ENCODE results near the gene ZC3H7B. TPM values are rescaled to one million over a fixed set of nuclear protein-coding genes. Genes with fewer than 3 reads are reported as not detected.

The ZC3H7B gene
- total RNA-seq, 2 experiments from 2014 or later: 46.1 to 47.9 TPM

GRCh38 chr22:41403532-41404318 is 102.4 kb downstream of the ZC3H7B start:
- Mint-ChIP-seq H3K36me3 (ENCODE audit: low read depth) (no peaks in the 10 kb centered on the region), H3K4me1 (ENCODE audit: low read depth) (peaks cover 19% of the 10 kb centered on the region), H3K4me3 (no peak overlapping the region), H3K27me3 (no peaks in the 10 kb centered on the region), H3K27ac (no peak overlapping the region), H3K9me3 (no peaks in the 10 kb centered on the region)
- intact Hi-C loops (cut with micrococcal nuclease): loop anchor here (5.0 kb wide), 1 partner anchor 124 kb away; no protein-coding TSS in a partner anchor
- POLR2A ChIA-PET: interaction anchor here (1.1 to 2.9 kb wide), 8 partner anchors 40 to 122 kb away, joined by 3 to 15 read pairs (median 6); partner anchors contain the start of genes ACO2, PHF5A and TOB2
- DNase-seq (peak; percentile 91), ATAC-seq (peak; percentile 96)
- CTCF ChIA-PET: interaction anchor here (0.6 to 8.9 kb wide), 50 partner anchors 11 to 646 kb away, joined by 3 to 106 read pairs (median 6); partner anchors contain the start of genes ACO2, PHF5A, RANGAP1 and TEF
- TF ChIP-seq, protein P1, sequence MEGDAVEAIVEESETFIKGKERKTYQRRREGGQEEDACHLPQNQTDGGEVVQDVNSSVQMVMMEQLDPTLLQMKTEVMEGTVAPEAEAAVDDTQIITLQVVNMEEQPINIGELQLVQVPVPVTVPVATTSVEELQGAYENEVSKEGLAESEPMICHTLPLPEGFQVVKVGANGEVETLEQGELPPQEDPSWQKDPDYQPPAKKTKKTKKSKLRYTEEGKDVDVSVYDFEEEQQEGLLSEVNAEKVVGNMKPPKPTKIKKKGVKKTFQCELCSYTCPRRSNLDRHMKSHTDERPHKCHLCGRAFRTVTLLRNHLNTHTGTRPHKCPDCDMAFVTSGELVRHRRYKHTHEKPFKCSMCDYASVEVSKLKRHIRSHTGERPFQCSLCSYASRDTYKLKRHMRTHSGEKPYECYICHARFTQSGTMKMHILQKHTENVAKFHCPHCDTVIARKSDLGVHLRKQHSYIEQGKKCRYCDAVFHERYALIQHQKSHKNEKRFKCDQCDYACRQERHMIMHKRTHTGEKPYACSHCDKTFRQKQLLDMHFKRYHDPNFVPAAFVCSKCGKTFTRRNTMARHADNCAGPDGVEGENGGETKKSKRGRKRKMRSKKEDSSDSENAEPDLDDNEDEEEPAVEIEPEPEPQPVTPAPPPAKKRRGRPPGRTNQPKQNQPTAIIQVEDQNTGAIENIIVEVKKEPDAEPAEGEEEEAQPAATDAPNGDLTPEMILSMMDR (IDR thresholded peaks at IDR 0.05): peak; percentile 91

GRCh38 chr22:41405588-41405987 is 104.3 kb downstream of the ZC3H7B start:
- POLR2A ChIA-PET: interaction anchor here (0.6 to 2.7 kb wide), 5 partner anchors 25 to 312 kb away, joined by 3 to 8 read pairs (median 4); partner anchors contain the start of genes ACO2, PHF5A and TOB2
- intact Hi-C loops (cut with micrococcal nuclease): no loop called here

DNA sequence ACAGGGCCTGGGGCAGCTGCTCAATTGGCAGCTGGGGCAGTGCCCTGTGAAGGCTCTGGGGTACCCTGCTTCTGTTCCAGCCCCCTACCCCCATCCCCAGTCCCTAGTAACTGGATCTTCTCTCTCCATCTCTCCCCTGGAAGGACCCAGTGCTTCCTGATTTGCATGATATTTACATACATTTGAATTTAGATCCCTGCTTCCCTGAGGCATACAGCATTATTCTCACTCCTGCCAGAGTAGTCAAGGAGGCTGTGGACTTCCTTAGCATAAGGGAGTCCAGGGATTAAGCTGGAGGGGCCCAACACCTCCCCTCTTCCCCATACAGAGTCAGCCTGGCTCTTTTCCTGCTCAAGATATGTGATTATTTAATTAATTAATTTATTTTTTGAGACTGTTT is 105.1 kb downstream of the ZC3H7B start:
- CTCF ChIA-PET: interaction anchor here (0.9 to 2.6 kb wide), 2 partner anchors 111 to 120 kb away, joined by 3 to 11 read pairs; no protein-coding TSS in a partner anchor
- H3K27ac Mint-ChIP-seq: peak overlapping the region; percentile 71
- TF ChIP-seq, protein P1 (IDR thresholded peaks at IDR 0.05): no peak
- ATAC-seq: no peak
- intact Hi-C loops (cut with micrococcal nuclease): no loop called here
- no peaks in the 10 kb centered on the region for H3K27me3 Mint-ChIP-seq
- H3K36me3 Mint-ChIP-seq (ENCODE audit: low read depth): no peaks in the 10 kb centered on the region
- H3K4me3 Mint-ChIP-seq: no peak overlapping the region
- H3K4me1 Mint-ChIP-seq (ENCODE audit: low read depth): peaks cover 26% of the 10 kb centered on the region
- no peak for DNase-seq
- POLR2A ChIA-PET: interaction anchor here (0.7 kb wide), 1 partner anchor 71 kb away, joined by 3 read pairs; no protein-coding TSS in a partner anchor
- no peaks in the 10 kb centered on the region for H3K9me3 Mint-ChIP-seq

More at GRCh38 chr22:41405588-41405987, 104.3 kb downstream of the ZC3H7B start:
- TF ChIP-seq, protein P1 (IDR thresholded peaks at IDR 0.05): no peak
- Mint-ChIP-seq H3K4me1 (ENCODE audit: low read depth) (peaks cover 22% of the 10 kb centered on the region), H3K27ac (peak overlapping the region; percentile 90), H3K9me3 (no peaks in the 10 kb centered on the region), H3K27me3 (no peaks in the 10 kb centered on the region), H3K36me3 (ENCODE audit: low read depth) (no peaks in the 10 kb centered on the region), H3K4me3 (peak overlapping the region; percentile 46)
- ATAC-seq: peak; percentile 60
- CTCF ChIA-PET: interaction anchor here (0.6 to 8.9 kb wide), 7 partner anchors 13 to 127 kb away, joined by 3 to 106 read pairs (median 23); no protein-coding TSS in a partner anchor
- peak; percentile 74 for DNase-seq

DNA sequence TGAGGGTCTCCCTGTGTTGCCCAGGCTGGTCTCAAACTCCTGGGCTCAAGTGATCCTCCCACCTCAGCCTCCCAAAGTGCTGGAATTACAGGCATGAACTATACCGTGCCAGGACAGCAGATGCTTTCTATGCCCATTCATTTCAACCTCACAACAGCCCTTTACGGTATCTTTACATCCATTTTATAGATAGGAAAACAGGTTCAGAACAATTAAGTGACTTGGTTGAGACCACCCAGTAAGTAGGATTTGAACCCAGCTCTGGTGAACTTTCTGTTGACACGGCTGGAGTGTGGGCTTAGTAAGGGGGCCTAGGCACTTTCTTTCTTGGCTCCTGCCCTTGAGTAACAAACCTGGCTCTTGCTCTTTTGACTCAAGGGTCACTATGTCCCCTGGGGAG is 106.1 kb downstream of the ZC3H7B start:
- ChIA-PET POLR2A (interaction anchor here (0.6 kb wide), 1 partner anchor 1290 kb away, joined by 3 read pairs; no protein-coding TSS in a partner anchor), CTCF (interaction anchor here (2.6 kb wide), 1 partner anchor 110 kb away, joined by 11 read pairs; no protein-coding TSS in a partner anchor)
- H3K4me3 Mint-ChIP-seq: no peak overlapping the region
- no peaks in the 10 kb centered on the region for H3K27me3 Mint-ChIP-seq
- H3K9me3 Mint-ChIP-seq: no peaks in the 10 kb centered on the region
- no peaks in the 10 kb centered on the region for H3K36me3 Mint-ChIP-seq (ENCODE audit: low read depth)
- ATAC-seq (no peak), DNase-seq (no peak)
- TF ChIP-seq, protein P1 (IDR thresholded peaks at IDR 0.05): no peak
- no peak overlapping the region for H3K27ac Mint-ChIP-seq
- peaks cover 34% of the 10 kb centered on the region for H3K4me1 Mint-ChIP-seq (ENCODE audit: low read depth)
- intact Hi-C loops (cut with micrococcal nuclease): no loop called here
